SK-N-SH treated with all-trans-retinoic acid at 6 μM for 48 hours (cell line): ENCODE results near the gene UBASH3B.

Experiments
- ATAC-seq: fragments of 200-7000 bp; cut with Tn5 transposase; 3 replicates; pipeline ENCODE4 v1.9.1; 2020; ENCODE audit warnings: mild to moderate bottlenecking, moderate library complexity
- ARNTL ChIP-seq: fragments of 450-650 bp; formaldehyde crosslinking; IDR thresholded peaks from 2 replicates; pipeline ENCODE4 v1.5.0; 2020; ENCODE audit warnings: low read depth, mild to moderate bottlenecking, moderate library complexity, borderline replicate concordance
- BACH2 ChIP-seq: fragments of 250-450 bp; sonication (Bioruptor Pico); IDR thresholded peaks from 2 replicates; pipeline ENCODE4 v1.9.0; 2021; ENCODE audit warnings: mild to moderate bottlenecking, borderline replicate concordance
- CREB5 ChIP-seq: fragments of 250-450 bp; sonication (Bioruptor Pico); IDR thresholded peaks from 2 replicates; pipeline ENCODE4 v1.5.1; 2020; ENCODE audit warnings: low read depth, mild to moderate bottlenecking, moderate library complexity
- CSDC2 ChIP-seq: fragments of 250-450 bp; sonication (Bioruptor Pico); IDR thresholded peaks from 2 replicates; pipeline ENCODE4 v1.5.0; 2020; ENCODE audit warnings: mild to moderate bottlenecking, moderate library complexity
- CSRNP3 ChIP-seq: fragments of 250-450 bp; sonication (Bioruptor Pico); IDR thresholded peaks from 2 replicates; pipeline ENCODE4 v1.5.1; 2021; ENCODE audit warnings: mild to moderate bottlenecking, moderate library complexity
- ESRRG ChIP-seq: fragments of 250-450 bp; sonication (Bioruptor Pico); IDR thresholded peaks from 2 replicates; pipeline ENCODE4 v1.6.1; 2021; ENCODE audit warnings: mild to moderate bottlenecking
- GLIS3 ChIP-seq: fragments of 250-450 bp; sonication (Bioruptor Pico); IDR thresholded peaks from 2 replicates; pipeline ENCODE4 v1.5.0; 2020; ENCODE audit warnings: mild to moderate bottlenecking, moderate library complexity
- ISL1 ChIP-seq: fragments of 250-450 bp; sonication (Bioruptor Pico); IDR thresholded peaks from 2 replicates; pipeline ENCODE4 v2.1.2; 2022; ENCODE audit warnings: mild to moderate bottlenecking, moderate library complexity
- OSR1 ChIP-seq: fragments of 250-450 bp; sonication (Bioruptor Pico); IDR thresholded peaks from 2 replicates; pipeline ENCODE4 v1.8.0; 2022; ENCODE audit warnings: moderate library complexity, mild to moderate bottlenecking, inconsistent platforms
- PPARA ChIP-seq: fragments of 250-450 bp; sonication (Bioruptor Pico); IDR thresholded peaks from 2 replicates; pipeline ENCODE4 v1.5.0; 2020; ENCODE audit warnings: mild to moderate bottlenecking, borderline replicate concordance
- RARB ChIP-seq: fragments of 250-450 bp; sonication (Bioruptor Pico); IDR thresholded peaks from 2 replicates; pipeline ENCODE4 v1.8.0; 2021; ENCODE audit warnings: mild to moderate bottlenecking, moderate library complexity
- SNAI2 ChIP-seq: fragments of 250-450 bp; sonication (Bioruptor Pico); IDR thresholded peaks from 2 replicates; pipeline ENCODE4 v1.5.0; 2020; ENCODE audit warnings: mild to moderate bottlenecking, moderate library complexity
- ZC3H10 ChIP-seq: fragments of 250-450 bp; sonication (Bioruptor Pico); IDR thresholded peaks from 2 replicates; pipeline ENCODE4 v1.5.1; 2021; ENCODE audit warnings: mild to moderate bottlenecking, moderate library complexity
- ZFP3 ChIP-seq: fragments of 250-450 bp; sonication (Bioruptor Pico); IDR thresholded peaks from 2 replicates; pipeline ENCODE4 v1.5.0; 2020; ENCODE audit warnings: mild to moderate bottlenecking, moderate library complexity
- ZFP30 ChIP-seq: fragments of 450-650 bp; formaldehyde crosslinking; IDR thresholded peaks from 2 replicates; pipeline ENCODE4 v1.5.0; 2022; ENCODE audit warnings: mild to moderate bottlenecking, moderate library complexity
- ZNF565 ChIP-seq: fragments of 450-650 bp; formaldehyde crosslinking; conservative IDR thresholded peaks from 2 replicates; pipeline ENCODE4 v1.5.0; 2020; ENCODE audit warnings: low read depth, mild to moderate bottlenecking, moderate library complexity
- ZNF70 ChIP-seq: fragments of 450-650 bp; formaldehyde crosslinking; IDR thresholded peaks from 2 replicates; pipeline ENCODE4 v1.5.0; 2020; ENCODE audit warnings: mild to moderate bottlenecking, moderate library complexity
- TF ChIP-seq, protein P1 (sequence below): fragments of 250-450 bp; sonication (Bioruptor Pico); IDR thresholded peaks from 2 replicates; pipeline ENCODE4 v1.8.0; 2021; ENCODE audit warnings: low read depth, mild to moderate bottlenecking, moderate library complexity, borderline replicate concordance
- TF ChIP-seq, protein P2 (sequence below): fragments of 250-450 bp; sonication (Bioruptor Pico); IDR thresholded peaks from 2 replicates; pipeline ENCODE4 v1.8.0; 2020; ENCODE audit warnings: mild to moderate bottlenecking, moderate library complexity, borderline replicate concordance
- TF ChIP-seq, protein P3 (sequence below): fragments of 250-450 bp; sonication (Bioruptor Pico); IDR thresholded peaks from 2 replicates; pipeline ENCODE4 v1.5.0; 2020; ENCODE audit warnings: mild to moderate bottlenecking, moderate library complexity

UBASH3B gene

DNA sequence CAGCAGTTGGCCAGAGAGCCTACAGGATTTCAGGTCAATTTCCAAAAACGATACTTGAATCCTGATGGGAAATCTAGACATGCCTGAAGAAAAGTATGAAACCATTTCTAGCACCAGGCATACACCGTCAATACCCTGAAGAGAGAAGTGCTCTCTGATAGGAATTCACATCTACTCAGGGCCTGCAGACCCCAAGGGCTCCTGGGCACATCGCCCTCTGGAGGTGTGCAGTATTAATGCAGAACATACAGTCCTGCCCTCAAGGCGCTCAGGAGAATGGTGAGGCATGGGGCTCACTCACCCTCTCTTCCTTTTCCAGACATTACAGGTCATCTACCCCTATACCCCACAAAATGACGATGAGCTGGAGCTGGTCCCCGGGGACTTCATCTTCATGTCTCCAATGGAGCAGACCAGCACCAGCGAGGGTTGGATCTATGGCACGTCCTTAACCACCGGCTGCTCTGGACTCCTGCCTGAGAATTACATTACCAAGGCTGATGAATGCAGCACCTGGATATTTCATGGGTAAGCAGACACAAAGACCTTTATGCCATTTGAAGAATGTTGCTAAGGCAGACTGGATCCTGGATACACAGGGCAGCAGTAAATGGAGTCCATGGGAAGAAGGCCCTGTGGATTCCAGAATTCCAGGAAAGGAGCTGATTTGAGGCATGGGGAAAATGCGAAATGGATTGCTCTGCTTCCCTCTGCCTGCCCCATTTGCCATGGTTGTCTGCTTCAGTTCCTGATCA lies 133.4 kb downstream of the UBASH3B start:
- no peak for ATAC-seq

DNA sequence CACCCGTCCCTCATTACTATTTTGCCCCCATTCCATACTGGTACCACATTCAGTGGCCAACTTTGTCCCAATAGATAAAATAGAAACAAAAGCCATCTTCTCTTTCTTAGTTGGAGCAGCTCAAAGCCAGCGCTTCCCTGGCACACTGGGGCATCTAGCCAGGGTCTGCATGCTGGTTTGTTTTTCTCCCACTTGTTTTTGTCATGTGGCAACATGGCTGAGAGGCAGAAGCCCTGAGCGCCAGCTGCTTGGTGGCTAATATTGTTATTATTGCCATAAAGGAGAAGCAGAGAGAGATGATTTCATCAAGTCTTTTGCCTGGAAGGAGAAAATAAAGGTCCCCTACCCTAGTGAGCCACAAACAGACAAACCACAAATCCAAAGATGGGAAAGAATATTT lies 134.4 kb downstream of the UBASH3B start:
- no peak for TF ChIP-seq SNAI2 (CRISPR knock-in tag)
- TF ChIP-seq BACH2 (CRISPR knock-in tag) = no peak
- no peak for TF ChIP-seq ARNTL (CRISPR knock-in tag)
- no peak for TF ChIP-seq OSR1 (CRISPR knock-in tag)
- no peak for TF ChIP-seq CSRNP3 (CRISPR knock-in tag)
- no peak for TF ChIP-seq ZNF565
- TF ChIP-seq ISL1 = no peak
- TF ChIP-seq, all 23 proteins: peak for 0
- ATAC-seq = no peak

More for the DNA sequence above, 133.4 kb downstream of the UBASH3B start:
- TF ChIP-seq ZNF70 (CRISPR knock-in tag) = no peak
- TF ChIP-seq GLIS3 (CRISPR knock-in tag) = no peak
- TF ChIP-seq, protein P1, sequence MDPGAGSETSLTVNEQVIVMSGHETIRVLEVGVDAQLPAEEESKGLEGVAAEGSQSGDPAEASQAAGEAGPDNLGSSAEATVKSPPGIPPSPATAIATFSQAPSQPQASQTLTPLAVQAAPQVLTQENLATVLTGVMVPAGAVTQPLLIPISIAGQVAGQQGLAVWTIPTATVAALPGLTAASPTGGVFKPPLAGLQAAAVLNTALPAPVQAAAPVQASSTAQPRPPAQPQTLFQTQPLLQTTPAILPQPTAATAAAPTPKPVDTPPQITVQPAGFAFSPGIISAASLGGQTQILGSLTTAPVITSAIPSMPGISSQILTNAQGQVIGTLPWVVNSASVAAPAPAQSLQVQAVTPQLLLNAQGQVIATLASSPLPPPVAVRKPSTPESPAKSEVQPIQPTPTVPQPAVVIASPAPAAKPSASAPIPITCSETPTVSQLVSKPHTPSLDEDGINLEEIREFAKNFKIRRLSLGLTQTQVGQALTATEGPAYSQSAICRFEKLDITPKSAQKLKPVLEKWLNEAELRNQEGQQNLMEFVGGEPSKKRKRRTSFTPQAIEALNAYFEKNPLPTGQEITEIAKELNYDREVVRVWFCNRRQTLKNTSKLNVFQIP (CRISPR knock-in tag) = no peak
- TF ChIP-seq CSDC2 = no peak
- TF ChIP-seq, protein P2, sequence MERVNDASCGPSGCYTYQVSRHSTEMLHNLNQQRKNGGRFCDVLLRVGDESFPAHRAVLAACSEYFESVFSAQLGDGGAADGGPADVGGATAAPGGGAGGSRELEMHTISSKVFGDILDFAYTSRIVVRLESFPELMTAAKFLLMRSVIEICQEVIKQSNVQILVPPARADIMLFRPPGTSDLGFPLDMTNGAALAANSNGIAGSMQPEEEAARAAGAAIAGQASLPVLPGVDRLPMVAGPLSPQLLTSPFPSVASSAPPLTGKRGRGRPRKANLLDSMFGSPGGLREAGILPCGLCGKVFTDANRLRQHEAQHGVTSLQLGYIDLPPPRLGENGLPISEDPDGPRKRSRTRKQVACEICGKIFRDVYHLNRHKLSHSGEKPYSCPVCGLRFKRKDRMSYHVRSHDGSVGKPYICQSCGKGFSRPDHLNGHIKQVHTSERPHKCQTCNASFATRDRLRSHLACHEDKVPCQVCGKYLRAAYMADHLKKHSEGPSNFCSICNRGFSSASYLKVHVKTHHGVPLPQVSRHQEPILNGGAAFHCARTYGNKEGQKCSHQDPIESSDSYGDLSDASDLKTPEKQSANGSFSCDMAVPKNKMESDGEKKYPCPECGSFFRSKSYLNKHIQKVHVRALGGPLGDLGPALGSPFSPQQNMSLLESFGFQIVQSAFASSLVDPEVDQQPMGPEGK (CRISPR knock-in tag) = no peak
- TF ChIP-seq ZFP30 = no peak
- no peak for TF ChIP-seq OSR1 (CRISPR knock-in tag)
- no peak for TF ChIP-seq ISL1
- TF ChIP-seq ZNF565 = no peak
- no peak for TF ChIP-seq ARNTL (CRISPR knock-in tag)

- peak; percentile 47; the same call in 2 of the 3 replicates for ATAC-seq
- TF ChIP-seq, protein P3, sequence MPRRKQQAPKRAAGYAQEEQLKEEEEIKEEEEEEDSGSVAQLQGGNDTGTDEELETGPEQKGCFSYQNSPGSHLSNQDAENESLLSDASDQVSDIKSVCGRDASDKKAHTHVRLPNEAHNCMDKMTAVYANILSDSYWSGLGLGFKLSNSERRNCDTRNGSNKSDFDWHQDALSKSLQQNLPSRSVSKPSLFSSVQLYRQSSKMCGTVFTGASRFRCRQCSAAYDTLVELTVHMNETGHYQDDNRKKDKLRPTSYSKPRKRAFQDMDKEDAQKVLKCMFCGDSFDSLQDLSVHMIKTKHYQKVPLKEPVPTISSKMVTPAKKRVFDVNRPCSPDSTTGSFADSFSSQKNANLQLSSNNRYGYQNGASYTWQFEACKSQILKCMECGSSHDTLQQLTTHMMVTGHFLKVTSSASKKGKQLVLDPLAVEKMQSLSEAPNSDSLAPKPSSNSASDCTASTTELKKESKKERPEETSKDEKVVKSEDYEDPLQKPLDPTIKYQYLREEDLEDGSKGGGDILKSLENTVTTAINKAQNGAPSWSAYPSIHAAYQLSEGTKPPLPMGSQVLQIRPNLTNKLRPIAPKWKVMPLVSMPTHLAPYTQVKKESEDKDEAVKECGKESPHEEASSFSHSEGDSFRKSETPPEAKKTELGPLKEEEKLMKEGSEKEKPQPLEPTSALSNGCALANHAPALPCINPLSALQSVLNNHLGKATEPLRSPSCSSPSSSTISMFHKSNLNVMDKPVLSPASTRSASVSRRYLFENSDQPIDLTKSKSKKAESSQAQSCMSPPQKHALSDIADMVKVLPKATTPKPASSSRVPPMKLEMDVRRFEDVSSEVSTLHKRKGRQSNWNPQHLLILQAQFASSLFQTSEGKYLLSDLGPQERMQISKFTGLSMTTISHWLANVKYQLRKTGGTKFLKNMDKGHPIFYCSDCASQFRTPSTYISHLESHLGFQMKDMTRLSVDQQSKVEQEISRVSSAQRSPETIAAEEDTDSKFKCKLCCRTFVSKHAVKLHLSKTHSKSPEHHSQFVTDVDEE = no peak
- TF ChIP-seq PPARA (no peak), SNAI2 (CRISPR knock-in tag) (no peak), ZNF70 (CRISPR knock-in tag) (no peak), OSR1 (CRISPR knock-in tag) (no peak), RARB (CRISPR knock-in tag) (no peak), ZFP3 (CRISPR knock-in tag) (no peak), CREB5 (no peak), ZC3H10 (CRISPR knock-in tag) (no peak), GLIS3 (CRISPR knock-in tag) (no peak), ISL1 (no peak)
Observed at GRCh38 chr11:122791411-122791810, 135.9 kb downstream of the UBASH3B start.

- peak; percentile 88 for ATAC-seq
- TF ChIP-seq ZNF70 (CRISPR knock-in tag) = no peak
- TF ChIP-seq, protein P1 (CRISPR knock-in tag) = no peak
- no peak for TF ChIP-seq BACH2 (CRISPR knock-in tag)
- TF ChIP-seq OSR1 (CRISPR knock-in tag) = no peak
- no peak for TF ChIP-seq PPARA
- TF ChIP-seq ISL1 = no peak
- no peak for TF ChIP-seq CREB5
- TF ChIP-seq SNAI2 (CRISPR knock-in tag) = no peak
- TF ChIP-seq CSRNP3 (CRISPR knock-in tag) = no peak
- TF ChIP-seq ZC3H10 (CRISPR knock-in tag) = no peak
- no peak for TF ChIP-seq ARNTL (CRISPR knock-in tag)
- no peak for TF ChIP-seq RARB (CRISPR knock-in tag)
- TF ChIP-seq ESRRG (CRISPR knock-in tag) = no peak
Observed at GRCh38 chr11:122791836-122792235, 136.3 kb downstream of the UBASH3B start.
